Astrocyte (in vitro differentiated cells and primary cell): Measurements from ENCODE around the gene KIF20B. TPM values are rescaled to one million over a fixed set of nuclear protein-coding genes. Genes with fewer than 3 reads are reported as not detected.

Experiments used
- DNase-seq: peaks from one replicate; pipeline ENCODE4 v3.0.0-alpha.2; 2010; ENCODE audit warnings: low read depth
- FAIRE-seq: peaks from 2 replicates; lab custom pipeline; 2011; peaks lifted over from hg19 to GRCh38; lab: Jason Lieb, UNC
- H2AFZ ChIP-seq: 2 replicates; pipeline ENCODE4 v1.6.0; 2012; ENCODE audit warnings: low read depth, low read length, inconsistent platforms
- H3K27ac ChIP-seq: 2 replicates; pipeline ENCODE4 v1.5.1; 2011; ENCODE audit warnings: low read depth, low read length, inconsistent platforms
- H3K27me3 ChIP-seq: 2 replicates; pipeline ENCODE4 v1.6.0; 2011; ENCODE audit warnings: low read length, inconsistent platforms; ENCODE audit not compliant: insufficient read depth
- H3K36me3 ChIP-seq: 2 replicates; pipeline ENCODE4 v1.5.1; 2011; ENCODE audit warnings: low read length, inconsistent platforms; ENCODE audit not compliant: insufficient read depth
- H3K4me1 ChIP-seq: 2 replicates; pipeline ENCODE4 v1.5.1; 2011; ENCODE audit warnings: low read length, inconsistent platforms; ENCODE audit not compliant: insufficient read depth
- H3K4me2 ChIP-seq: 2 replicates; pipeline ENCODE4 v1.6.0; 2012; ENCODE audit warnings: low read length, inconsistent platforms
- H3K4me3 ChIP-seq: 2 replicates; pipeline ENCODE4 v1.5.1; 2011; ENCODE audit warnings: low read depth, mild to moderate bottlenecking, low read length, inconsistent platforms; ENCODE audit not compliant: insufficient read depth
- H3K79me2 ChIP-seq: 2 replicates; pipeline ENCODE4 v1.6.0; 2012; ENCODE audit warnings: mild to moderate bottlenecking, low read length, inconsistent platforms; ENCODE audit not compliant: insufficient read depth
- H3K9ac ChIP-seq: 2 replicates; pipeline ENCODE4 v1.6.0; 2012; ENCODE audit warnings: mild to moderate bottlenecking, low read length, inconsistent platforms
- H3K9me3 ChIP-seq: 2 replicates; pipeline ENCODE4 v1.5.1; 2012; ENCODE audit warnings: low read depth, mild to moderate bottlenecking, low read length, inconsistent platforms; ENCODE audit not compliant: insufficient read depth
- H4K20me1 ChIP-seq: 2 replicates; pipeline ENCODE4 v1.6.0; 2012; ENCODE audit warnings: low read length, inconsistent platforms; ENCODE audit not compliant: insufficient read depth
- H3K27ac Mint-ChIP-seq: one replicate; pipeline ENCODE4 v1.8.0; 2021; ENCODE audit warnings: mild to moderate bottlenecking, mixed read lengths; ENCODE audit not compliant: unreplicated experiment
- H3K27me3 Mint-ChIP-seq: one replicate; pipeline ENCODE4 v1.8.0; 2021; ENCODE audit warnings: low read depth, mixed read lengths; ENCODE audit not compliant: unreplicated experiment
- H3K36me3 Mint-ChIP-seq: one replicate; pipeline ENCODE4 v1.8.0; 2021; ENCODE audit warnings: low read depth, mixed read lengths; ENCODE audit not compliant: unreplicated experiment
- H3K4me1 Mint-ChIP-seq: one replicate; pipeline ENCODE4 v1.8.0; 2021; ENCODE audit warnings: low read depth, mixed read lengths; ENCODE audit not compliant: unreplicated experiment
- H3K4me3 Mint-ChIP-seq: one replicate; pipeline ENCODE4 v1.8.0; 2021; ENCODE audit warnings: mild to moderate bottlenecking, moderate library complexity, mixed read lengths; ENCODE audit not compliant: unreplicated experiment
- H3K9me3 Mint-ChIP-seq: one replicate; pipeline ENCODE4 v1.8.0; 2021; ENCODE audit warnings: mild to moderate bottlenecking, mixed read lengths; ENCODE audit not compliant: unreplicated experiment
- CTCF ChIP-seq: IDR thresholded peaks from 2 replicates; pipeline ENCODE4 v1.5.1; 2011; ENCODE audit warnings: low read depth, mild to moderate bottlenecking, inconsistent platforms, low read length, moderate library complexity; ENCODE audit not compliant: insufficient read depth
- EZH2 ChIP-seq: IDR thresholded peaks from 2 replicates; pipeline ENCODE4 v1.6.1; 2012; ENCODE audit warnings: mild to moderate bottlenecking, low read length, inconsistent platforms; ENCODE audit not compliant: insufficient read depth
- total RNA-seq: library from RNA; stranded (reverse); gene quantifications from 2 replicates; pipeline ENCODE4 v1.2.1, GENCODE V29; 2021

The KIF20B gene
- total RNA-seq, 1 donor from 2014 or later, result 7.1 TPM

DNA sequence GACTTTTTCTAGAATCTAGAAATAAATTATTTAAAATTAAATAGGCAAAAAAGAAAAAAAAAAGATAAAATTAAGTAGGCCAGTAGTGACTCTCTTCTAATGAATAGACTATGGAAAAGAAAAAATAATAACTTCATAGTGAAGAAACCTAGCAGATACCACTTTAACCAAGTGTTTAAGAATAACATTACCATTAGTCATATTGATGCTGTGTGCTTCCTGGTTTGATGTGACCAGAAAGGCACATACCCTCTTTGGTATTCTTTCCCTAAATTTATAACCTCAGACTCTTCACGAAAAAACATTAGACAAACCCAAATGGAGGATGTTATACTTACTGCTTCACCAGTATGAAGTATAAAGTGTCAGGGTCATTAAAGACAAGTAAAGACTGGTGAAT is 42.6 kb downstream of the KIF20B start:
- Mint-ChIP-seq H3K9me3 (no peaks in the 10 kb centered on the region), H3K4me1 (peaks cover 4% of the 10 kb centered on the region), H3K36me3 (no peaks in the 10 kb centered on the region), H3K27ac (no peak overlapping the region), H3K27me3 (no peaks in the 10 kb centered on the region), H3K4me3 (no peak overlapping the region)
- H3K4me2 ChIP-seq, result no peak overlapping the region
- no peaks in the 10 kb centered on the region for H3K27me3 ChIP-seq
- peak; percentile 52 for DNase-seq
- no peaks in the 10 kb centered on the region for H3K4me1 ChIP-seq
- H3K4me3 ChIP-seq, result no peak overlapping the region
- H3K27ac ChIP-seq, result no peak overlapping the region
- no peak overlapping the region for H2AFZ ChIP-seq
- H3K36me3 ChIP-seq, result peaks cover 3% of the 10 kb centered on the region
- no peaks in the 10 kb centered on the region for H4K20me1 ChIP-seq
- no peaks in the 10 kb centered on the region for H3K79me2 ChIP-seq
- TF ChIP-seq EZH2, result no peak
- TF ChIP-seq CTCF, result no peak
- peak; percentile 88 for FAIRE-seq
- H3K9ac ChIP-seq, result no peak overlapping the region
- no peaks in the 10 kb centered on the region for H3K9me3 ChIP-seq

DNA sequence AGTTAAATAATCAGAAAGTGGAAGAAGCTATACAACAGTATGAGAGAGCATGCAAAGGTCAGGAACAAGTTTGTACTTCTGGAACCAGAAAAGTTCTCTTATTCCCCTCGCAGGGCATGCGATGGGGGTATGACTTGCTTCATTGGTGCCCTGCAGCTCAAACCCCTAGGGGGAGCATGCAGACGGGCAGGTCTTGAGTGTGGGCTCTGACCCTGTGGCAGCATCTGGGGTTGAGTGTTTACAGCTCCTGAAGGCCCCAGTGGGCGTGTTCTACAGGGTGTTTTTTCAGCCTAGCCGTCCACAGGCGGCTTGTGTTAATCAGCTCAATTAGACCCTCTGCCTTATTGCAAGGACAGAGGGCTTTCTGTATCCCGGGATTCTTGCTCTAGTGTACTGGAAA is 44.5 kb downstream of the KIF20B start:
- H3K36me3 Mint-ChIP-seq, result no peaks in the 10 kb centered on the region
- H3K9me3 Mint-ChIP-seq, result no peaks in the 10 kb centered on the region
- DNase-seq, result no peak
- Histone ChIP-seq H2AFZ (no peak overlapping the region), H3K27me3 (no peaks in the 10 kb centered on the region), H4K20me1 (no peaks in the 10 kb centered on the region), H3K9me3 (no peaks in the 10 kb centered on the region), H3K79me2 (no peaks in the 10 kb centered on the region), H3K9ac (no peak overlapping the region), H3K27ac (no peak overlapping the region), H3K4me3 (no peak overlapping the region), H3K4me1 (no peaks in the 10 kb centered on the region), H3K36me3 (peaks cover 3% of the 10 kb centered on the region), H3K4me2 (no peak overlapping the region)
- no peaks in the 10 kb centered on the region for H3K27me3 Mint-ChIP-seq
- H3K27ac Mint-ChIP-seq, result no peak overlapping the region
- H3K4me3 Mint-ChIP-seq, result no peak overlapping the region
- TF ChIP-seq EZH2 (no peak), CTCF (no peak)
- H3K4me1 Mint-ChIP-seq, result peaks cover 4% of the 10 kb centered on the region
- FAIRE-seq, result no peak

DNA sequence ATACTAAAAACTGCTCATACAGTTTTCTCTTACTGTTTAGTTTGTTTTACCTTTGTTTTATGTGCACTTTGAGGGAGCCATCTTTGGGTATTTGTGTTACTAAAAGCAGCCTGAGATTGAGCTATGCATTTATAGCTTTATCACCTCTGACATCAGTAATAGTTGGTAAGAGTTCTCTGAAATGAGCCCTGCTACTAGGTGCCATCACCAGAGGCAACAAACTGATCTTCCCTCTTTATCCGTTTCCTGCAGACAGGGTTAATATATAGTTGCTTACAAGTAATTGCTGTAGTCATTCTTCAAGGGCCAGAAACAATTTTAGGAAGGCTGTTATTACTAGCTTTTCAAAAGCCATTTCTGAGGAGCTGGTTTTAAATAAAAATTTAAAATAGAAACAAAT is 49.1 kb downstream of the KIF20B start:
- no peak for FAIRE-seq

More for the DNA sequence above, 49.1 kb downstream of the KIF20B start:
- Mint-ChIP-seq H3K4me3 (no peak overlapping the region), H3K4me1 (no peaks in the 10 kb centered on the region), H3K9me3 (no peaks in the 10 kb centered on the region), H3K36me3 (no peaks in the 10 kb centered on the region), H3K27me3 (no peaks in the 10 kb centered on the region), H3K27ac (no peak overlapping the region)
- no peaks in the 10 kb centered on the region for H3K9me3 ChIP-seq
- DNase-seq, result no peak
- no peaks in the 10 kb centered on the region for H3K4me1 ChIP-seq
- no peaks in the 10 kb centered on the region for H3K79me2 ChIP-seq
- H3K4me3 ChIP-seq, result no peak overlapping the region
- TF ChIP-seq EZH2, result no peak
- no peak for TF ChIP-seq CTCF
- no peaks in the 10 kb centered on the region for H4K20me1 ChIP-seq
- no peak overlapping the region for H3K4me2 ChIP-seq
- peaks cover 3% of the 10 kb centered on the region for H3K36me3 ChIP-seq
- H3K27ac ChIP-seq, result no peak overlapping the region
- H2AFZ ChIP-seq, result no peak overlapping the region
- no peak overlapping the region for H3K9ac ChIP-seq
- no peaks in the 10 kb centered on the region for H3K27me3 ChIP-seq
